Epithelial cell of esophagus (primary cell): ENCODE results near the gene MGAT4B.
"Not testable (repeated sequence)": the region's sequence is repeated elsewhere in the genome, so short reads cannot be mapped to it uniquely, and the experiment has no call there.

Source experiments
- DNase-seq: peaks from one replicate; pipeline ENCODE4 v3.0.0; 2010; ENCODE audit warnings: low read depth
- H3K4me3 ChIP-seq: 2 replicates; pipeline ENCODE4 v1.5.1; 2011; ENCODE audit warnings: mild to moderate bottlenecking, low read length, control low read depth
- CTCF ChIP-seq: IDR thresholded peaks from 2 replicates; pipeline ENCODE4 v1.5.1; 2011; ENCODE audit warnings: low read depth, mild to moderate bottlenecking, low read length, control low read depth, inconsistent platforms; ENCODE audit not compliant: insufficient read depth; ENCODE audit errors: missing control alignments

Gene MGAT4B

GRCh38 chr5:179839328-179840256 lies 32.9 kb upstream of the MGAT4B start:
- H3K4me3 ChIP-seq: no peak overlapping the region
- TF ChIP-seq CTCF: no peak
- no peak for DNase-seq

GRCh38 chr5:179837076-179838011 lies 30.7 kb upstream of the MGAT4B start:
- no peak for DNase-seq
- no peak for TF ChIP-seq CTCF
- no peak overlapping the region for H3K4me3 ChIP-seq

GRCh38 chr5:179836225-179837019 lies 29.8 kb upstream of the MGAT4B start:
- H3K4me3 ChIP-seq: no peak overlapping the region
- no peak for TF ChIP-seq CTCF
- no peak for DNase-seq

GRCh38 chr5:179834871-179835270 lies 28.2 kb upstream of the MGAT4B start:
- H3K4me3 ChIP-seq, DNase-seq: not testable (repeated sequence)

GRCh38 chr5:179834120-179834519 lies 27.5 kb upstream of the MGAT4B start:
- no peak for DNase-seq
- H3K4me3 ChIP-seq: no peak overlapping the region
- TF ChIP-seq CTCF: no peak

GRCh38 chr5:179833709-179834070 lies 27.0 kb upstream of the MGAT4B start:
- no peak for TF ChIP-seq CTCF
- no peak overlapping the region for H3K4me3 ChIP-seq
- DNase-seq: no peak

GRCh38 chr5:179833056-179833708 lies 26.5 kb upstream of the MGAT4B start:
- no peak for TF ChIP-seq CTCF
- H3K4me3 ChIP-seq: no peak overlapping the region
- no peak for DNase-seq
